Kidney epithelial cell (primary cell): Measurements from ENCODE around the gene FOXL2NB. TPM values are rescaled to one million over a fixed set of nuclear protein-coding genes. Genes with fewer than 3 reads are reported as not detected.

Source experiments
- DNase-seq: peaks from one replicate; pipeline ENCODE4 v3.0.0-alpha.2; 2010; ENCODE audit warnings: low read depth
- H3K27me3 ChIP-seq: 2 replicates; pipeline ENCODE4 v1.6.0; 2011; ENCODE audit warnings: low read length; ENCODE audit not compliant: control insufficient read depth, insufficient read depth
- H3K36me3 ChIP-seq: 2 replicates; pipeline ENCODE4 v1.5.1; 2011; ENCODE audit warnings: low read length; ENCODE audit not compliant: control insufficient read depth, insufficient read depth
- H3K4me3 ChIP-seq: 2 replicates; pipeline ENCODE4 v1.5.1; 2011; ENCODE audit warnings: low read depth, mild to moderate bottlenecking, control low read depth, low read length
- CTCF ChIP-seq: IDR thresholded peaks from 2 replicates; pipeline ENCODE4 v1.5.1; 2011; ENCODE audit warnings: mild to moderate bottlenecking, moderate library complexity, low read length, control low read depth, inconsistent platforms; ENCODE audit not compliant: insufficient read depth, poor library complexity, severe bottlenecking
- total RNA-seq: library from RNA; depleted of rRNA; stranded (reverse); fragments of >200 nt; gene quantifications from 2 replicates; pipeline ENCODE4 v1.2.3, GENCODE V29; 2015

Gene FOXL2NB
- 2.2 and 2.7 TPM in 2 replicates for total RNA-seq

DNA sequence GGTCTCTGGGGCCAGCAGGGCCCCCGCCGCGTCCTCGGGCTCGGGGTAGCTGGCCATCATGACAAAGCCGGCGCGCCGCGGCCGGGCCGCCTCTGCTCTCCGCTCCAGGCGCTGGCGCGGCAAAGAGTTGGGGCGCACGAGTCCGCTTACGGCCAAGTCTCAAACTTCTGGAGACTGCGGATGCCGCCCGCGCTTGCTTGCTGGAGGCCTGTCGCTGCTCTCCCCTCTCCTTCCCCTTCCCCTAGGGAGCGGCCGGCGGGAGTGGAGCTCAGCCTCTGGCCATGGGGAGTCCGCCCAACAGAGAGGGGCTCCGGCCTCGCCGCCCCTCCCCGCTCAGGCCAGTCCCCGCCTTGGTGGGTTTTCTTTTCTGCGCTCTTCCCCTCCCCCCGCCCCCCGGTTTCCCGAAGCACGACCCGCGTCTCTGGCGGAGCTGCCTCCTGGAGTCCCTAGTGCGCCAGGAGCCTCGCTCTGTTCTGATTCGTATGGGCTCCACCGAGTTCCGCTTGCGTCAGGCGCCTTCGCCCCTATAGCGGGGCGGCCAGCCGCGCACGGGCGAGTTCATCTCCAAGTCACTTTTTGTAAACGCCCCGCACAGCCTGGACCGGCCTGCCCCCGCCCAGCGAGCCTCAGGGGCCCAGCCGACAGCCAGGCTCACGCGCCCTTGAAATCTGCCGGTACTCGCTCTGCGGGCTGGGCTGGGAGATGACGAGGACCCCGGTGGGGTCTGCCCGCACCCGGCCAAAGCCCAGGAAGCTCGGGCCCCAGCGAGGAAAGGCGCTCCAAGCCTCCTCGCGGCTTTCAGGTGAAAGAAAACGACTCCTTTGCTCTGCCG is at the start of gene FOXL2NB, which contains the start of gene FOXL2:
TSS of gene FOXL2NB (plus strand) at position 555 of the 832 bp plus-strand sequence. CDS start at position 703, 148 bp downstream.
TSS of gene FOXL2 (minus strand) at position 475 of the 832 bp plus-strand sequence. CDS start at position 60, 415 bp downstream.
- DNase-seq: no peak
- Histone ChIP-seq H3K27me3 (peaks cover 87% of the 10 kb centered on the region), H3K4me3 (peak within 1 kb of the TSS; percentile 42), H3K36me3 (no peaks in the 10 kb centered on the region)
- no peak for TF ChIP-seq CTCF

DNA sequence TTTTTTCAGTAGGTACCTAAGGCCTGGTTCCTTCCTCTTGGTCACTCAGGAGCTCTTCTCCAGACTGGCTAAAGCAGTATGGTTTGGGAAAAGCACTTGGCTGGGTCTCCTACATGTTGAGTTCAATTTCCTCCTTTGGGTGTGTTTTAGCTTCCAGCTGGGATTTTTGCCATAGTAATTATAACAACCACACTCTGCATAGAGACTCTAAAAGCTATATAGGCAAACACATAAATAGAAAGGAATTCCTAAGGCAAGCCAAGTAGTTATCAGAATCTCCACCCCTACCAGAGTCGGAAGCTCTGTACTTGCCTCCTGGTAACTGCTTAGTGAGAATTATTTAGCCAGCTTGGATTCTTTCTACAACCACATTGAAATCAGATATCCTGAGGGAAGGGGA is 48.7 kb upstream of the FOXL2NB start:
- Histone ChIP-seq H3K36me3 (no peaks in the 10 kb centered on the region), H3K27me3 (no peaks in the 10 kb centered on the region), H3K4me3 (no peak overlapping the region)
- TF ChIP-seq CTCF: no peak
- DNase-seq: no peak

GRCh38 chr3:138898708-138899107 is 48.3 kb upstream of the FOXL2NB start:
- no peak for TF ChIP-seq CTCF
- no peak for DNase-seq
- Histone ChIP-seq H3K27me3 (no peaks in the 10 kb centered on the region), H3K4me3 (no peak overlapping the region), H3K36me3 (no peaks in the 10 kb centered on the region)

- TF ChIP-seq CTCF: no peak
- DNase-seq: no peak
Observed at GRCh38 chr3:138899351-138899991, 47.5 kb upstream of the FOXL2NB start.

GRCh38 chr3:138901567-138901966 is 45.5 kb upstream of the FOXL2NB start:
- no peak for DNase-seq
- no peak for TF ChIP-seq CTCF
- no peaks in the 10 kb centered on the region for H3K27me3 ChIP-seq
- no peaks in the 10 kb centered on the region for H3K36me3 ChIP-seq
- H3K4me3 ChIP-seq: no peak overlapping the region

More at GRCh38 chr3:138899351-138899991, 47.5 kb upstream of the FOXL2NB start:
- no peaks in the 10 kb centered on the region for H3K27me3 ChIP-seq
- no peak overlapping the region for H3K4me3 ChIP-seq
- no peaks in the 10 kb centered on the region for H3K36me3 ChIP-seq
